Panc1 (cell line): ENCODE measurements around the gene MDN1.

ENCODE experiments used
- POLR2AphosphoS5 ChIP-seq: IDR thresholded peaks from 2 replicates; pipeline ENCODE4 v1.6.1; 2012; ENCODE audit warnings: mild to moderate bottlenecking, low read depth, low read length, moderate library complexity
- SIN3A ChIP-seq: IDR thresholded peaks from 2 replicates; pipeline ENCODE4 v1.6.1; 2012; ENCODE audit warnings: low read depth, mild to moderate bottlenecking, low read length, moderate library complexity, borderline replicate concordance; ENCODE audit not compliant: insufficient read depth
- TF ChIP-seq, protein P1 (sequence below): fragments of 450-650 bp; IDR thresholded peaks from 2 replicates; pipeline ENCODE4 v1.5.1; 2017; ENCODE audit warnings: mild to moderate bottlenecking
- TF ChIP-seq, protein P2 (sequence below), 2 experiments: IDR thresholded peaks; 2 replicates each; pipeline ENCODE4 v1.6.1; 2011 to 2012; ENCODE audit warnings: low read depth in 2 of 2, control low read depth in 1 of 2, low read length in 1 of 2, mild to moderate bottlenecking in 1 of 2, moderate library complexity in 1 of 2; ENCODE audit not compliant: insufficient read depth in 1 of 2

DNA sequence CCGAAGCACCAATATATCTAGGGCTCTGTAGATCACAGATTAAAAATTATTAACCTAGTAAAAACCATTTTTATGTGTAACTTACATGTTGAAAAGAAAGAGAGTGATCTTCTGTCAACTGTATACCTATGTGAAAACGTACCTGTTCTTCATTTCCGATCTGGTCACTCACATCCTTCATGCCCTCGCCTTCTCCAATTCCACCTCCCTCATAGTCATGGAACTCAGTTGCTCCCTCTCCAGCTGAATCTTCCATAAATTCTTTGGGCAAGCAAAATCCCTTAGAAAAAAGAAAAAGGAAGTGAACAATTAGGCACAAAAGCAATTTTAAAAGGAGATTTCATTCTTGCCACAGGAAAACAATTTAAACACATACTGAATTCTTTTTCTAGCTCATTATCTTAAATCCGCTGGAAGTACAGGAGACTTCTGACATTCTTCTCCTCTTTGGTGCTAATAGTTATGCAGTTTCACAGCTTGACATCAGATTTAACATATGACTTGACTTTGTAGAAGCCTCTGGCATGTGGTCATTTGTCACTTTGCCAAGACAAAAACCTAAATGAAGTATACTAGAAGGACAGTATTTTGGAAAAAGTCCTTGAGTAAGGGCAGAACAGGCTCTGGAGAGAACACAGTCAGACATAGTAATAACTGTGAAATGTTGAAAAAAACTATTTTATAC, 151.6 kb downstream of the MDN1 start:
- TF ChIP-seq, protein P1, sequence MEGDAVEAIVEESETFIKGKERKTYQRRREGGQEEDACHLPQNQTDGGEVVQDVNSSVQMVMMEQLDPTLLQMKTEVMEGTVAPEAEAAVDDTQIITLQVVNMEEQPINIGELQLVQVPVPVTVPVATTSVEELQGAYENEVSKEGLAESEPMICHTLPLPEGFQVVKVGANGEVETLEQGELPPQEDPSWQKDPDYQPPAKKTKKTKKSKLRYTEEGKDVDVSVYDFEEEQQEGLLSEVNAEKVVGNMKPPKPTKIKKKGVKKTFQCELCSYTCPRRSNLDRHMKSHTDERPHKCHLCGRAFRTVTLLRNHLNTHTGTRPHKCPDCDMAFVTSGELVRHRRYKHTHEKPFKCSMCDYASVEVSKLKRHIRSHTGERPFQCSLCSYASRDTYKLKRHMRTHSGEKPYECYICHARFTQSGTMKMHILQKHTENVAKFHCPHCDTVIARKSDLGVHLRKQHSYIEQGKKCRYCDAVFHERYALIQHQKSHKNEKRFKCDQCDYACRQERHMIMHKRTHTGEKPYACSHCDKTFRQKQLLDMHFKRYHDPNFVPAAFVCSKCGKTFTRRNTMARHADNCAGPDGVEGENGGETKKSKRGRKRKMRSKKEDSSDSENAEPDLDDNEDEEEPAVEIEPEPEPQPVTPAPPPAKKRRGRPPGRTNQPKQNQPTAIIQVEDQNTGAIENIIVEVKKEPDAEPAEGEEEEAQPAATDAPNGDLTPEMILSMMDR: no peak
- TF ChIP-seq SIN3A (no peak), POLR2AphosphoS5 (no peak)
- TF ChIP-seq, protein P2, sequence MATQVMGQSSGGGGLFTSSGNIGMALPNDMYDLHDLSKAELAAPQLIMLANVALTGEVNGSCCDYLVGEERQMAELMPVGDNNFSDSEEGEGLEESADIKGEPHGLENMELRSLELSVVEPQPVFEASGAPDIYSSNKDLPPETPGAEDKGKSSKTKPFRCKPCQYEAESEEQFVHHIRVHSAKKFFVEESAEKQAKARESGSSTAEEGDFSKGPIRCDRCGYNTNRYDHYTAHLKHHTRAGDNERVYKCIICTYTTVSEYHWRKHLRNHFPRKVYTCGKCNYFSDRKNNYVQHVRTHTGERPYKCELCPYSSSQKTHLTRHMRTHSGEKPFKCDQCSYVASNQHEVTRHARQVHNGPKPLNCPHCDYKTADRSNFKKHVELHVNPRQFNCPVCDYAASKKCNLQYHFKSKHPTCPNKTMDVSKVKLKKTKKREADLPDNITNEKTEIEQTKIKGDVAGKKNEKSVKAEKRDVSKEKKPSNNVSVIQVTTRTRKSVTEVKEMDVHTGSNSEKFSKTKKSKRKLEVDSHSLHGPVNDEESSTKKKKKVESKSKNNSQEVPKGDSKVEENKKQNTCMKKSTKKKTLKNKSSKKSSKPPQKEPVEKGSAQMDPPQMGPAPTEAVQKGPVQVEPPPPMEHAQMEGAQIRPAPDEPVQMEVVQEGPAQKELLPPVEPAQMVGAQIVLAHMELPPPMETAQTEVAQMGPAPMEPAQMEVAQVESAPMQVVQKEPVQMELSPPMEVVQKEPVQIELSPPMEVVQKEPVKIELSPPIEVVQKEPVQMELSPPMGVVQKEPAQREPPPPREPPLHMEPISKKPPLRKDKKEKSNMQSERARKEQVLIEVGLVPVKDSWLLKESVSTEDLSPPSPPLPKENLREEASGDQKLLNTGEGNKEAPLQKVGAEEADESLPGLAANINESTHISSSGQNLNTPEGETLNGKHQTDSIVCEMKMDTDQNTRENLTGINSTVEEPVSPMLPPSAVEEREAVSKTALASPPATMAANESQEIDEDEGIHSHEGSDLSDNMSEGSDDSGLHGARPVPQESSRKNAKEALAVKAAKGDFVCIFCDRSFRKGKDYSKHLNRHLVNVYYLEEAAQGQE (IDR thresholded peaks at IDR 0.05; ENCODE audit: insufficient read depth in 1 of 2, low read depth in 2 of 2, low read length in 1 of 2): no peak
